CD4-positive, alpha-beta T cell treated with Interleukin-1 beta for 1 hour (primary cell): ENCODE data around the gene SLC12A7.
"Not testable (repeated sequence)": the region's sequence is repeated elsewhere in the genome, so short reads cannot be mapped to it uniquely, and the experiment has no call there.

ENCODE experiments used
- DNase-seq, 2 donors: peaks; one replicate each; pipeline ENCODE4 v3.0.0-alpha.2; 2020 to 2022

SLC12A7 gene

GRCh38 chr5:1109542-1110306 lies 2.1 kb downstream of the SLC12A7 start:
- DNase-seq: no peak

GRCh38 chr5:1108865-1109174 lies 3.0 kb downstream of the SLC12A7 start:
- no peak for DNase-seq

- DNase-seq: no peak
Observed at GRCh38 chr5:1108023-1108864, 3.6 kb downstream of the SLC12A7 start.

DNA sequence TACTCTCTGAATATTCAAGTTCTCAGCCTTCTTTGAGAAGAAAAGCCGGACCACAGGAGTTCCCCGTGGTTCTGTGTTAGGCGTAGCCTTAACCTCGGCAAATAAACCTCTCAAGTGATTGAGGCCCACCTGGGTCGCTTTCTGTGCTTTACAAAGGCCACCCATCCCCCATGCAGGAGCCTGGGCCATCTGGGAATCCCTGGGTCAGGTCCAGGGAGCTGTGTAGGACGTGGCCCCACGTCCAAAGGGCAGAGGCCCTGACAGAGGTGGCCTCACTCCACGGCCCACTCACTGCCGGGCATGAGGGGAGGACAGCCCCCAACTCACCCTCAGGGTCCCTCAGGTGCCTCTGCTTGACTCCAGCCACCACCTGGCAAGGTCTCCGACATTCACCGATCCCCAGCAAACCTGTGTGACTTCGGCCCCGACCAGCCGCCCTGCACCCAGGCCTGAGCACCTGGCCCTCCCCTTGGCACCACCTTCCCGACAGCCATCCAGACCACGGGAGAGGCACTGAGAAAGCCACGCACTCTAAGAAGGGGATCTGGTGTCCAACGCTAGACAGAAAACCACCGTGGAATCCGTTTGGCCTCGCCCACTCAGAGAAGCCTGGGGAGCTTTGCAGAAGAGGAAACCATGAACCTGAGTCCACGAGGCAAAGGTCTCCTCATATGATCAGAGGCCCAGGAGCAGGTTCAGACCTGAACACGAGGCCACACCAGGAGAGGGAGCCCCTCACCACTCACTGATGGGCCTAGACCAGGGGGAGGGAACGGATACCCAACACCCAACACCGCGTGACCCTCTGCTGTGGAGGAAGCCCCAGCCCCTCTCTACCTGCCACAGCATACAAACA lies 4.5 kb downstream of the SLC12A7 start:
- no peak for DNase-seq

GRCh38 chr5:1106385-1107166 lies 5.3 kb downstream of the SLC12A7 start:
- peak in 1 of 2 donors; percentile 38 for DNase-seq

- DNase-seq: peak; percentile 50 to 71
Observed at GRCh38 chr5:1105350-1106265, 6.3 kb downstream of the SLC12A7 start.

GRCh38 chr5:1104327-1105006 lies 7.4 kb downstream of the SLC12A7 start:
- DNase-seq: peak; percentile 32 to 63

- DNase-seq: no peak
Observed at GRCh38 chr5:1103505-1104326, 8.1 kb downstream of the SLC12A7 start.

- DNase-seq: no peak
Observed at GRCh38 chr5:1103093-1103492, 8.8 kb downstream of the SLC12A7 start.

DNA sequence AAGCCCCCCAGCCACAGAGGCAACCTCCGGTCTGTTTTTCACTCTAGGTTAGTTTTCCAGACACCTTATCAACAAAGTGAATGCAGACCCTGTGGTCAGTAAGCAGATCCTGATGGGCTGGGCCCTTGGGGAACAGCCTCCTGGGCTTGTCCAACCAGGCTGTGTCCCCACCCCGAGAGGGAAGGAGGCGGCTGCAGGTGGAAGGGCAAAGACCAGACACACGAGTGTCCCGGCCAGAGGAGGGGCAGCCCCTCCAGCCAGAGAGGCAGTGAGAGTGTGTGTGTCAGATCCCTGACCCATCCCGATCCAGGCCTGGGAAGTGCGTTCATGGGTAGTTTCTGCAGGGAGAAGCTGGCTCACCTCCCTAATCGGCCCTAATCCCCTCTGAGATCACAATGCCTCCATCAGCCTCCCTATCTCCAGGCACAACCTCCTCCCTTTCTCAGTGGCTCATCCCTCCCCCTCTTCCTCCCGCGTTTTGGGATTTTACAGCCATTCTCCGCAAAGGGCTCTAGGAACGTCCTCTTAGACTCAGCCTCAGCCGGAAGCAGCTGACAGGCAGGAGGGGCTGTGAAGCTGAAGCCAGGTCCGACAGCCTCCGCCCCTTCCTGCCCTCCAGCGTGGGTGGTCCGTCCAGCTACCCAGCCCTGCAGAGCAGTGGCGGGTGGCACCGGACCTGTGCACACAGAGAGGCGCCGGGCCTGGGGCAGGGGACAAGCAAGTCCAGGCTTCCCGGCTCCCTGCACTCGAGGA lies 9.7 kb downstream of the SLC12A7 start:
- no peak for DNase-seq

DNA sequence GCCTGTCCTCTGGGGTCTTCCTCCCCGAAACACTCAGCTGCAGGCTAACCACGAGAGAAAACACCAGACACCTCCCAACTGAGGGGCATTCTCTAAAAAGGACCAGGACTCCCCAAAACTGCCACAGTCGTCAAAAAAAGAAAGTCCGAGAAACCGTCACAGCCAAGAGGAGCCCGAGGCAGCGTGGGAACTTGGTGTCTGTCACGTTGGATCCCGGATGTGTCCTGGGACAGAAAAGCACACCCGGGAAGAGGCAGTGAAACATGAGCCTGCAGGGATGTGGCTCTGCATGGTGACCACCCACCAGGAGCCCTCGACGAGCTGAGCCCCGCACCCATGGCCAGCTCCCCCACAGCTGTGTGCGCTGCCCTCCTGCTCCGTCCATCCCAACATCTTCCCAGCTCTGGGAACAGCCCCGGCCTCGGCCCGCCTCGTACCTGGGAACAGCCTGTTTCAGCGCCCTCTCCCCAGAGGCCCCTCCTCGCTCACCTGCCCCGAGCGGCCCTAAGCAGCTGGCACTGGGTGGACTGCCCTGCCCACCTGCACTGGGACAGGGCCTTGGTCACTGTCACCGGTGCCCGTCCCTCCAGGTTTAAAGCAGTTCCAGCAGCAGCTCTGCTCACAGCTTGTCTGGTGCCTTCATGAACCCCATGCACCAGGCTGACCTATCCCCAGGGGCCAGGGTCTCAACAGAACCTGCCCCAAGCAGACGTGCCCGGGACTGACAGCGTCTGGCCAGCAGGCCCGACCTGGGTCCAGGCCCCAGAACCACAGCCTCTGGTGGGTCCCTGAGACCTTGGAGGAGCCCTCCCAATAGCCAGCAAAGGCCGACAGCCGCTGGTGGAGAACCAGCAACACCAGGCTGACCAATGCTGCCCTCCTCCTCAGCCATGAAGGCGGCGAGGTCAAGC lies 10.9 kb downstream of the SLC12A7 start:
- DNase-seq: no peak

- DNase-seq: no peak
Observed at GRCh38 chr5:1099926-1100663, 11.8 kb downstream of the SLC12A7 start.

- DNase-seq: no peak
Observed at GRCh38 chr5:1098986-1099597, 12.8 kb downstream of the SLC12A7 start.

- not testable (repeated sequence) for DNase-seq
Observed at GRCh38 chr5:1097988-1098385, 13.9 kb downstream of the SLC12A7 start.

DNA sequence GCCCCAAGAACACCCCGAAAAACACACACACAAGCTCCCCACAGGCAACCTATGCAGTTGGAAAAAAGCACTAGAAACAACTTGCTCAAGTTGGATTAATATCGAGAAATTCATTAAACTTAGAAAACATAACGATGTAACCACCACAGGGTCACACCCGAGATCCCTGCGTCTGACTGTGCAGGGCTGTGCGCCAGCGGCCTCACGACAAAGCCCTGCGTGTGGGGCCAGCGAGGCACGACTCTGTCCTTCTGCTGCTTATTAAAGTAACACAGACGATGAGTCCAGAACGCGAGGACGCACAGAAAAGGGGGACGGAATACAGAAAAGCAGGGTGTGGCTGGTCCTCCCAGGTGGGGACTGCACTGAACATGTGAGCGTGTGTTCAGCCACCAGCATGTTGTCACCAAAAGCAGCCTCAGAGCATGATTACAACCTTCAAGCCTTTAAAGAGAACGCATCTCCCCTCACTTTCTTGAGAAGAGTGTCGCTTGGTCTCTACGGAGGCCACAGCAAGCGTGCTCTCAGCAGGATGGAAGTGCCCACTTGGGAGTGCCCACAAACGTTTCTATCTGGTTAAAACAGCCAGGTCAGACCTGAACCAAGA lies 14.4 kb downstream of the SLC12A7 start:
- no peak for DNase-seq

GRCh38 chr5:1096838-1097237 lies 15.0 kb downstream of the SLC12A7 start:
- DNase-seq: no peak
